K562 treated with DMSO at 1 percent for 4 hours (cell line): ENCODE results near the gene ADAM23. TPM values are rescaled to one million over a fixed set of nuclear protein-coding genes. Genes with fewer than 3 reads are reported as not detected.

Experiments used
- total RNA-seq: library from RNA; unstranded; fragments of 300-600 nt; gene quantifications from 2 replicates; pipeline ENCODE4 v1.2.3, GENCODE V29; 2022; ENCODE audit not compliant: insufficient read depth

ADAM23 gene
- not detected in 2 replicates for total RNA-seq

GRCh38 chr2:206442833-206443734, at the start of gene ADAM23:
TSS of gene ADAM23 (plus strand) at chr2:206443532. CDS start at chr2:206443867, 335 bp downstream.

GRCh38 chr2:206642075-206643025, 199.0 kb downstream of the ADAM23 start, which contains the start of gene FAM237A:
TSS of gene FAM237A (plus strand) at chr2:206642487. CDS start at chr2:206644237, 1,750 bp downstream.

Other genes with a start within 250 kb of the ADAM23 start
- not detected in 2 replicates for gene ZDBF2, start 168.9 kb upstream of the ADAM23 start, total RNA-seq
- not detected in 2 replicates for gene FAM237A, start 199.0 kb downstream of the ADAM23 start, total RNA-seq